Activated naive CD8-positive, alpha-beta T cell treated with anti-CD3 and anti-CD28 coated beads for 36 hours (primary cell): ENCODE data around the gene SHANK2. TPM values are rescaled to one million over a fixed set of nuclear protein-coding genes. Genes with fewer than 3 reads are reported as not detected.

Source experiments
- DNase-seq: peaks from one replicate; pipeline ENCODE4 v3.0.0; 2021
- H3K27ac Mint-ChIP-seq: one replicate; pipeline ENCODE4 v1.8.0; 2022; ENCODE audit warnings: mild to moderate bottlenecking, moderate library complexity, mixed read lengths
- H3K27me3 Mint-ChIP-seq: one replicate; pipeline ENCODE4 v1.8.0; 2022; ENCODE audit warnings: mild to moderate bottlenecking, mixed read lengths
- H3K36me3 Mint-ChIP-seq: one replicate; pipeline ENCODE4 v1.8.0; 2021; ENCODE audit warnings: mild to moderate bottlenecking, mixed read lengths
- H3K4me1 Mint-ChIP-seq: one replicate; pipeline ENCODE4 v1.8.0; 2021; ENCODE audit warnings: mixed read lengths
- H3K4me3 Mint-ChIP-seq: one replicate; pipeline ENCODE4 v1.8.0; 2022; ENCODE audit warnings: mild to moderate bottlenecking, moderate library complexity, mixed read lengths
- H3K9me3 Mint-ChIP-seq: one replicate; pipeline ENCODE4 v1.8.0; 2022; ENCODE audit warnings: mixed read lengths
- total RNA-seq, 2 experiments: library from RNA; stranded (reverse); gene quantifications; one replicate each; pipeline ENCODE4 v1.2.3, GENCODE V29; 2021

SHANK2 gene
- total RNA-seq: not detected

DNA sequence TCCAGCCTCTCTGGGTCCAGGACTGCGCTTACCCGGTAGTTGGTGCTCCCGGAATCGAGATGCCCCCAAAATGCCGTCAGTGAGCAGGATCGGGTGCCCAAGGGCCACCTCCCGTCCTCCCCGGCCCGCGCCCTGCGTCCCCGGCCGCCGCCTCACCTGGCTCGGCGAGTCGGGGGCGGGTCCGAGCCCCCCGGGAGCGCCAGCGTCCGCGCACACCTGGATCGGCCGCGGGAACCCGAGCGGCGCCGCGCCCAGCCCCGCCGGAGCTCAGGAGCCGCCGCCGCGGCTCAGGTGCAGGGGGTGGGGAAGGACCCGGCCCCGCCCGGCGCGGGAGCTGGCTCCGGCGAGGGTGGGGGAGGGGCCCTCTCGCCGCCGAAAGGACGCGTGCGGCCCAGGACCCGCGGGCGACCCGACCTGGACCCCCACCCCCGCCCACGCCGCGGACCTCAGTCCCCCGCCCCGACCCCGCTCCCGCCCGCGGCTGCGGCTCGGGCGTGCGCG, at the start of gene SHANK2:
Gene SHANK2, minus strand, starts transcription at position 309 of the 501 bp plus-strand sequence. CDS start 105,251 bp downstream, outside the sequence.
- Mint-ChIP-seq H3K4me3 (no peak within 1 kb of the TSS), H3K4me1 (no peaks in the 10 kb centered on the region), H3K36me3 (no peaks in the 10 kb centered on the region), H3K27ac (no peak within 1 kb of the TSS), H3K27me3 (peaks cover 68% of the 10 kb centered on the region), H3K9me3 (peaks cover under 1% of the 10 kb centered on the region)
- DNase-seq: no peak

DNA sequence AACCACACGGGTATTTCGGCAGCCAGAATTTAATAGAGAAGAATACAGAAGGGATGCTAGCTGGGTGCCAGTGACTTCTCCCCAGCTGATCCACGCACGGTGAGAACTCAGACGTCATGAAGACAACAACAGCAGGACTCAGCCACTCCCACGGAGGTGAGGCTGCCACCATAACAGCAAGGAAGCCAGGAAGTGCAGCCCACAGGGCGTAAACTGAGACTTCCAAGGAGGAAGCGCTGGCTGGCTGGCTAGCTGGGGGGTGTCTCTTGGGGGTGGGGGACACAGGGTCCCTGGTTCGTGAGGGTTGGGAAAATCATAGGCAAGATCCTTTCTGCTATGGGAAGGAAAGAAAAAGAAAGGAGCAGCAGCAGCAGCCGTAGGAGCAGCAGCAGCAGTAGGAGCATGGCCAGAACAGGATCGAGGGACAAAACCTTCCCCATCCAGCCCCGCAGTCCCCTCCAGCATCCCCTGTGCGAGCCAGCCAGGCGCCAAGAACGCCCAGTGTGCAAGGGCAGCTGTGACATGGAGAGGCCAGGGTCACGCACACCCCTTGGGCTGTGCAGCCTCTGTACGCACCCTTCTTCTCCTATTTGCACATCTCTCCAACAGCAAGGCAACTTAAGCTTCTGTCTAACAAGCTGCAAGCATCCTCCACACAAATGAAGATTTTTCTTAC, 49.6 kb upstream of the SHANK2 start:
- H3K4me3 Mint-ChIP-seq: no peak overlapping the region
- H3K27ac Mint-ChIP-seq: no peak overlapping the region
- H3K4me1 Mint-ChIP-seq: no peaks in the 10 kb centered on the region
- no peaks in the 10 kb centered on the region for H3K9me3 Mint-ChIP-seq
- H3K27me3 Mint-ChIP-seq: peaks cover 43% of the 10 kb centered on the region
- DNase-seq: no peak
- H3K36me3 Mint-ChIP-seq: no peaks in the 10 kb centered on the region

DNA sequence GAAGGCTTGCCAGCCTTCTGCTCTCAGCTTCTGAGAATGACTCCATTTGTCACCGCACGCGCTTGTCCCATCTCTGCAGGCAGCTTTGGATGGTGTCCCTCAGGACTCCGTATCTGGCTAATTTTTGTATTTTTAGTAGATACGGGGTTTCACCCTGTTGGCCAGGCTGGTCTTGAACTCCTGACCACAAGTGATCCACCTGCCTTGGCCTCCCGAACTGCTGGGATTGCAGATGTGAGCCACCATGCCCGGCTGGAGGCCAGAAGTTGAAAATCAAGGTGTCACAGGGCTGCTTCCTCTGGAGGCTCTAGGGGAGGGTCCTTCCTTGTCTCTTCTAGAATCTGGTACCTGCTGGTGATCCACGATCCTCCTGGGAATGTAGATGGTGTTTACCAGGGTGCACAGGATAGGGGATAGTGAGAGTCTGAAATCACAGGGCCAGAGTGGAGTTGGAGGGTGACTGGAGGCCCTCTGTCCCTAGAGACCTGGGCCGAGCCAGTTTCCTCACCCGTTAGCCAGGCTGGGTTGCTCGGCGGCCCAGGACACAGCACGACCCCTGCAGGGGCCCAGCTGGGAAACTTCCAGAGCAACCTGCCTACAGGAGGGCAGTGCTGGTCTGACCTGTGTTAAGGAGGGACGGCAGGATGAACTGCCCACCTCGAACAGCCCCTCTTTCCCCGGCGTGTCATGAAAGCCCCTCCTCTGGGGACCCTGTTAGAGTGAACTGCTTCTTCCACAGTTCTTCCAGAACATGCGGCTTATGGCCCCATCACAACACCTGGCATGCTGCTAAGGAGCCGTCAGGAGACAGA, 48.9 kb upstream of the SHANK2 start:
- Mint-ChIP-seq H3K4me1 (no peaks in the 10 kb centered on the region), H3K9me3 (peaks cover 2% of the 10 kb centered on the region), H3K4me3 (no peak overlapping the region), H3K36me3 (no peaks in the 10 kb centered on the region), H3K27me3 (peaks cover 43% of the 10 kb centered on the region), H3K27ac (no peak overlapping the region)
- no peak for DNase-seq

DNA sequence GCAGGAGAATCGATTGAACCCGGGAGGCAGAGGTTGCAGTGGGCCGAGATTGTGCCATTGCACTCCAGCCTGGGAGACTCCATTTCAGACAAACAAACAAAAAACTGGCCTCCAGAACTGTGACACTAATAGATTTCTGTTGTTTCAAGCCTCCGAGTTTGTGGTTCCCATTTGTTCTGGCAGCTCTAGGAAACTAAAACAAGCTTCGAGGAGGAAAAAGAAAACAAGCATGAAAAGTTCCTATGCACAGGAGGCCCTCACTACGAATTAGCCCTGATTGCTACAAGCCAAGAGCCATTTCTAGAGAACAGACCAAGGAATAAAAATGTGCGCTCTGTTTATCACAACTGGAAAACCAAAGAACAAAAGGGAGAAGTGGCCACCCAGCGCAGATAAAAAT, 47.8 kb upstream of the SHANK2 start:
- no peak overlapping the region for H3K27ac Mint-ChIP-seq
- H3K27me3 Mint-ChIP-seq: peaks cover 52% of the 10 kb centered on the region
- peaks cover 2% of the 10 kb centered on the region for H3K9me3 Mint-ChIP-seq
- H3K36me3 Mint-ChIP-seq: no peaks in the 10 kb centered on the region
- no peak overlapping the region for H3K4me3 Mint-ChIP-seq
- no peaks in the 10 kb centered on the region for H3K4me1 Mint-ChIP-seq
- no peak for DNase-seq

DNA sequence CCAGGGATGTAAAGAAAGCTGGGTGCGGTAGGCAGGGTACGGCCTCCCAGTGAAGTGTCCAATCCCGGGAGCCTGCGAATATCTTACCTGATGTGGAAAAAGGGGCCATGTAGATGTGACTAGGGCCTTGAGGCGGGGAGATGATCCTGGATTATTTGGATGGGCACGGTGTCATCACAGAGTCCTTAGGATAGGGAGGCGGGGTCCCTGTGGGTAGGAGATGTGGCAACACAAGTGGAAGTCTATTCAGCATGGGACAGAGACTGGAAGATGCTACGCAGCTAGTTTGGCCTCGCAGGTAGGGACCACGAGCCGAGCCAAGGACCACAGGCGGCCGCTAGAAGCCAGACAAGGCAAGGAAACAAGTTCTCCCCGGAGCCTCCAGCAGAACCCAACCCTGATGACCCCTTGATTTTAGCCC, 46.4 kb upstream of the SHANK2 start:
- H3K9me3 Mint-ChIP-seq: peaks cover 2% of the 10 kb centered on the region
- H3K36me3 Mint-ChIP-seq: no peaks in the 10 kb centered on the region
- no peaks in the 10 kb centered on the region for H3K4me1 Mint-ChIP-seq
- H3K27me3 Mint-ChIP-seq: peaks cover 55% of the 10 kb centered on the region
- no peak for DNase-seq
- no peak overlapping the region for H3K4me3 Mint-ChIP-seq
- no peak overlapping the region for H3K27ac Mint-ChIP-seq

DNA sequence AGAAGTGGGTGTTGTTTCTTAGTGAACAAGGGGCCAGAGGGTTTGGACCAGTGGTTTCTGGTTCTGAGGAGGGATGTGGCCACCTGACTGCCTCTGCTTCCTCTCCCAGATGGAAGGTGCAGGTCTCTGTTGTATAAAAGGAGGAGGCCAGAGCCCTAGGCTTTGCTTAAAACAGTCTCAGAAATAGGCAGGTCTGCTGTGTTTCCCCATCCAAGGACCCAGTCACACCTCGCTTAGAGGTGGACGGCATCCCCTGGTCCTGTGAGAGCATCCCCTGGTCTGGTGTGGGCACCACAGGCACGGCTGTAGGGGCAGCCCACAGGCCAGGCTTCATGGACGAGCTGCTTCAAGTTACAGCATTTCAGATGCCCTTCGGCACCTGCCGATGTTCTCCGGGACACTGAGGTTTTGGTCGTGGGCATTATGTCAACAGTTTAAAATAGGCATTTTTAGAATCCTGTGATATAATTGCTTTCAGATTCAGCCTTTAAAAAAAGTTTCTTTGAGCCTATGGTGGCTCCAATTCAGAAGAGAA, 45.7 kb upstream of the SHANK2 start:
- Mint-ChIP-seq H3K4me3 (no peak overlapping the region), H3K36me3 (no peaks in the 10 kb centered on the region), H3K27me3 (peaks cover 48% of the 10 kb centered on the region)

DNA sequence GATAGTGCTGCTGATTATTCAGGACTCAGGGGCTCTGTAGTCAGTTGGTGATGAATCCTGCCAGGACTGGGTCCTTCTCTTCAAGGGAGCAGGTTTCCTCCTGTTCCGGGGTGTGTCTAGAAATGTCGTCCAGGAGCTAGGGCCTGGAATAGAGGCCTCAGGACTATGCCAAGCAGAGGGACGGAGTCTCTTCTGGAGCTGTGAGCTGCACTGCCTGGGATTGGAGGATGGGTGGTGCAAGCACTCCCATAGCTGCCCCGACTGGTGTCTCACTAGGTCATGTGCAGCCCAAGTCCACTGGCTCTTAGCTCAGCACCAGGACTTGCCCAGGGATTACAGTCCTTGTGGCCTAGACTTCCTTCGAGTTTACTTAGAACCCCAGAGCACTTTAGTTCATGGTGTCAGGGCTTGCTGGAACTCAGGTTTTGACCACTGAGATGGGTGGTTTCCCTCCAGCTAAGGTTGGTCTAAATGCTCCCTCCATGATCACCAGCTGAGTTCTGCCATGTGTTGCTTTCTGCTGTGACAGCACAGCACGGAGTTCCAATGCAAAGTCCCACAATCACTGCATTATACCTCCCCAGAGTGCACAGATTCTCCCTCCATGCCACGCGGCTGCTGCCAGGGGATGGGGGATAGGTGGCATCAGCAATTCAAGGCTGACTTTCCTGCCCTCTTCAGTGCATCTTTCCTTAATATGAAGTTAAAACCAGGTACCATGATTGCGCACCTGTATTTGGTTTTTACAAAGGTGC, 42.6 kb upstream of the SHANK2 start:
- H3K4me3 Mint-ChIP-seq: no peak overlapping the region
- peaks cover 18% of the 10 kb centered on the region for H3K9me3 Mint-ChIP-seq
- H3K27me3 Mint-ChIP-seq: peaks cover 33% of the 10 kb centered on the region
- no peak overlapping the region for H3K27ac Mint-ChIP-seq
- no peaks in the 10 kb centered on the region for H3K4me1 Mint-ChIP-seq
- H3K36me3 Mint-ChIP-seq: no peaks in the 10 kb centered on the region
- no peak for DNase-seq

More for the DNA sequence above, 45.7 kb upstream of the SHANK2 start:
- no peaks in the 10 kb centered on the region for H3K4me1 Mint-ChIP-seq
- peaks cover 2% of the 10 kb centered on the region for H3K9me3 Mint-ChIP-seq
- DNase-seq: no peak
- no peak overlapping the region for H3K27ac Mint-ChIP-seq

DNA sequence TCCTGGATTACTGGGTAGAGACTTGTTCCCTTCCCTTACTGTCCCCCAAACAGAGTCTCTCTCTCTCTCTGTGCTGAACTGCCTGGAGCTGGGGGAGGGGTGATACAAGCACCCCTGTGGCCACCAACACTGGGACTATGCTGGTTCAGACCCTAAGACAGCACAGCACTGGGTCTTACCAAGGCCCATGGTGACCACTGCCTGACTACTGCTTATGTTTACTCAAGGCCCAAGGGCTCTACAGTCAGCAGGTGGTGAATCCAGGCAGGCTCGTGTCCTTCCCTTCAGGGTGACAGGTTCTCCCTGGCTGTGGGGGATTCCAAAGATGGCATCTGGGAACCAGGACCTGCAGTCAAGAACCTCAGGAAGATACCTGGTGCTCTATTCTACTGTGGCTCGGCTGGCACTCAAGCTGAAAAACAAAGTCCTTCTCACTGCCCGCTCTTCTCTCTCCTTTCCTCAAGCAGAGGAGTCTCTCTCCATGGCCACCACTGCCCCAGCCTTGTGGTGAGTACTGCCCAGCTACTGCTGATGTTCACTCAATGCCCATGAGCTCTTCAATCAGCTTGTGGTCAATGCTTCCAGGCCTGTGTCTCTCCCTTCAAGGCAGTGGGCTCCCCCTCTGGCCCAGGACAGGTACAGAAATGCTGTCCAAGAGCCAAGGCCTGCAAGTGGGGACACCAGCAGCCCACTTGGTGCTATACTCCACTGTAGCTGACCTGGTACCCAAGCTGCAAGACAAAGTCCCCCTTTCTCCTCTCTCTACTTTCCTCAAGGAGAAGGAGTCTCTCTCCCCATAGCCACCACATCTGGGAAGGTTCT, 41.8 kb upstream of the SHANK2 start:
- DNase-seq: no peak
- H3K9me3 Mint-ChIP-seq: peaks cover 24% of the 10 kb centered on the region
- no peaks in the 10 kb centered on the region for H3K4me1 Mint-ChIP-seq
- H3K36me3 Mint-ChIP-seq: no peaks in the 10 kb centered on the region
- H3K4me3 Mint-ChIP-seq: no peak overlapping the region
- peaks cover 33% of the 10 kb centered on the region for H3K27me3 Mint-ChIP-seq
- H3K27ac Mint-ChIP-seq: no peak overlapping the region

DNA sequence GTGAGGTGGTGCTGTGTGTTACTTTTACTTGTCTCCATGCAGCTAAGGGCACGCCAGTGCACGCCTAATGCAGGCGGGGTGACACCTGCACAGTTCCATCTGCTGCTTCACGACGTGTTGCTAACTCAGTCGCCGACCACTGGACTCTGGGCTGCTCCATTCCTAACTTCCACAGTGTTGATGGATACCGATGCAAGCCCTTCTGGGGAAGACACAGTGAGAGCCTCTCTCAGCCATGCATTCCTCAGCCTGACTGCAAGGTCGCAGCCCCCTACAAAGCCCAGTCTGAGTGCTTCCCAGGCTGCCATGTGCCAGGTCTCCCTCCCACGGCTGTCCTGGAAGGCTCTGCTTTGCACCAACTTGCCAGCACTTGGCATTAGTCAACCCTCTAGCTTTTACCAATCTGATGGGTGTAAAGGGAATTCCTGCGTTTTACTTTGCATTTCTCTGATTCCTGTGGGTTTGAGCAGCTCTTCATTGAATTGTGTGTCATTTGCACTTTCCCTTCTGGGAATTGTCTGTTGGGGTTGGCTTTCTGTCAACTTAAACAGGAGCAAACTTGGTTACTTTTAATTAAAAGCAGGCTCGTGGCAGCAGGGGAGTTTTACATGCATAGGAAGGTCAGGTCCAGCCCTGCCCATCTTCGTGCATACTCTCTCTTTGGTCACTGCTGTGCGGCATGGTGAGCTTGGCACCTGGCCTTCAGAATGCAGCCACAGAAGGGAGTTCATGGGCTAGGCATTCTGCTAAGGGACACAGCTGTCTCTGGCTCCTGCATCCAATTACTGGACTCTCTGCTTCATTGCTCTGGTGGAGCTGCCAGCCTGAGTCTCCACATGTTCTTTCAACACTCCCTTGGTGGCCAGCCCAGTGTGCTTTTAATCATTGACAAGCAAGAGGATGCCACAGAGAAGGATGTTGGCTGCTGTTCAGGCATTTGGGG, 34.6 kb upstream of the SHANK2 start:
- DNase-seq: no peak
- no peaks in the 10 kb centered on the region for H3K36me3 Mint-ChIP-seq
- H3K4me1 Mint-ChIP-seq: no peaks in the 10 kb centered on the region
- no peak overlapping the region for H3K27ac Mint-ChIP-seq
- H3K27me3 Mint-ChIP-seq: peaks cover 10% of the 10 kb centered on the region
- peaks cover 27% of the 10 kb centered on the region for H3K9me3 Mint-ChIP-seq
- no peak overlapping the region for H3K4me3 Mint-ChIP-seq

DNA sequence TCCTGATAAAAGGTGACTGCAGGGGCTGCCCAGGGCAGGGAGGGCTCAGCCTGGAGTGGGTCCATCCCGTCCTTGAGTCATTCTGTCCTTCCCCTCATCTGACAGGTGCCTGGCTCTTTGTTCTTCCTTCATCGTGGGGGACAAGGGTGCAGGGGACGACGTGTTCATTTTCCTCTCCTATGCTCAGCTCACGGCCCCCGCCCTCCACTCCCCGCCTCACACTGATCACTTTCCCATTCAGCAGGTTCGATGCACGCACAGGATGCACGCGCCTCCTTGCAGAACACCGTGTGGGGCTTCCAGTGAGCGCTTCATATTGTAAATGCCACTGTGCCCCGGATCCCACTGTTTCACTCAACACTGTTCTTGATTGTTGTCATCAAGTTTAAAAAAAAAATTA, 32.7 kb upstream of the SHANK2 start:
- Mint-ChIP-seq H3K9me3 (peaks cover 13% of the 10 kb centered on the region), H3K27ac (no peak overlapping the region), H3K4me3 (no peak overlapping the region), H3K36me3 (no peaks in the 10 kb centered on the region), H3K27me3 (peaks cover 10% of the 10 kb centered on the region), H3K4me1 (no peaks in the 10 kb centered on the region)
- DNase-seq: no peak

DNA sequence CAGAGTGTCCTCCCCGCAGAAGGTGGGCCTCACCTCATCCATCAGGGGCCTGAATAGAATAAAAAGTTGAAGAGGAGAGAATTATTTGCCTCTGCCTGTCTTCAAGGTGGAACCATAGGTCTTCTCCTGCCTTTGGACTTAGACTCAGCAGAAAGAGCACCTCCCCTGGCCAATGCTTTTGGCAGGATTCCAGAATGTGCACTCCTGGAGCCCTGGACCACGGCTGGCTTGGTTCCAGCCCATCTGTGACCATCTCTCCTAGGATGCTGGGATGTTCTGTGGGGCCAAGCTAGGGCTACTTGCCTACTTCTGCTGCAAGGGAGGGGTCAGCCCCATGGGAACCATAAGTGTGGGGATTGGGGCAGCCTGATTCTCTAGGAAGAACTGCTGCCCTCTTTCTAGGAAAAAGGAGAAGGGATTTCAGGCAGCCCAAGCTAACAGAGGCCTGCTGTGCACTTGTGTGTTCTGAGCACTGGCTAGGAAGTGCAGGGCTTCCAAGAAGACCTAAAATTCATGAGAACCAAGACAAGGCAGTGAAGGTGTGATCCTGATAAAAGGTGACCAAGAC, 32.2 kb upstream of the SHANK2 start:
- DNase-seq: no peak
- Mint-ChIP-seq H3K4me1 (no peaks in the 10 kb centered on the region), H3K4me3 (no peak overlapping the region), H3K36me3 (no peaks in the 10 kb centered on the region), H3K27me3 (peaks cover 9% of the 10 kb centered on the region), H3K9me3 (peaks cover 10% of the 10 kb centered on the region), H3K27ac (no peak overlapping the region)

DNA sequence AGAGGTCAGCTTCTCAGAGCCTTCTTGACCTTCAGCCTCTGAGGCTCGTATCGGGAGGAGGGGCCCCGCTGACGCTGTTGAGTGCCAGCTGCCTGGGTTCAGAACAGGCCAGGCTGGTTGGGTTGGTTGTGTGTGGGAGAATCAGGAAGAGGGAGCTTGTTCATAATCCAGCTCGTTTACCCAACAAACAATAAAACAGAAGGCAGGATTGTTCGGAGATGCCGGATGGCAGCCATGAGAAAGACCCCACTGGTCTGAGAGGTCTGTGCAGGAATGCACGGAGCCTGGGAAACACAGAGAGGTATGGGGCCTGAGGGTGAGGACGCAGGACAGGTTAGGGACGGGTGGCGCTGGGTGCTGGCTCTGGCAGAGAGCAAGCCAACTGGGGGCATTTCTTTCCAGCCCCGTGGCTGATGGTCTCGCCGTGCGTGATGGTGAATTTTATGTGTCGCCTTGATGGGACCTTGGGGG, 31.6 kb upstream of the SHANK2 start:
- Mint-ChIP-seq H3K36me3 (no peaks in the 10 kb centered on the region), H3K9me3 (peaks cover 4% of the 10 kb centered on the region), H3K4me3 (no peak overlapping the region), H3K27ac (no peak overlapping the region), H3K4me1 (no peaks in the 10 kb centered on the region), H3K27me3 (peaks cover 4% of the 10 kb centered on the region)
- no peak for DNase-seq
